ENCODE measurements around the gene DOCK2. TPM values are rescaled to one million over a fixed set of nuclear protein-coding genes. Genes with fewer than 3 reads are reported as not detected.

Gene DOCK2
- total RNA-seq, 1 experiment from 2014 or later, result not detected

GRCh38 chr5:170067152-170067551 is 430.1 kb downstream of the DOCK2 start:
- no TSS peak for BruUV-seq (replicated peaks)
- intact Hi-C loops (cut with micrococcal nuclease; ENCODE audit: unreplicated experiment), result no loop called here
- no peaks in the 10 kb centered on the region for H3K36me3 Mint-ChIP-seq (ENCODE audit: insufficient read depth, unreplicated experiment)
- no peak for DNase-seq
- no peak overlapping the region for H3K27ac Mint-ChIP-seq (ENCODE audit: unreplicated experiment)
- no peak for TF ChIP-seq CTCF (IDR thresholded peaks at IDR 0.05; ENCODE audit: unreplicated experiment)
- H3K4me3 Mint-ChIP-seq (ENCODE audit: low read depth, unreplicated experiment), result no peak overlapping the region
- H3K9me3 Mint-ChIP-seq (ENCODE audit: low read depth, unreplicated experiment), result no peaks in the 10 kb centered on the region
- peaks cover 95% of the 10 kb centered on the region for H3K27me3 Mint-ChIP-seq (ENCODE audit: unreplicated experiment)
- H3K4me1 Mint-ChIP-seq (ENCODE audit: low read depth, unreplicated experiment), result no peaks in the 10 kb centered on the region
- CTCF ChIA-PET, result no interaction called here

GRCh38 chr5:170067574-170068170 is 430.6 kb downstream of the DOCK2 start:
- no TSS peak for BruUV-seq (replicated peaks)
- Mint-ChIP-seq H3K4me1 (ENCODE audit: low read depth, unreplicated experiment) (no peaks in the 10 kb centered on the region), H3K27ac (ENCODE audit: unreplicated experiment) (no peak overlapping the region), H3K27me3 (ENCODE audit: unreplicated experiment) (peaks cover 90% of the 10 kb centered on the region), H3K4me3 (ENCODE audit: low read depth, unreplicated experiment) (no peak overlapping the region), H3K9me3 (ENCODE audit: low read depth, unreplicated experiment) (no peaks in the 10 kb centered on the region), H3K36me3 (ENCODE audit: insufficient read depth, unreplicated experiment) (no peaks in the 10 kb centered on the region)
- intact Hi-C loops (cut with micrococcal nuclease; ENCODE audit: unreplicated experiment), result no loop called here
- TF ChIP-seq CTCF (IDR thresholded peaks at IDR 0.05; ENCODE audit: unreplicated experiment), result no peak
- CTCF ChIA-PET, result no interaction called here
- DNase-seq, result no peak

DNA sequence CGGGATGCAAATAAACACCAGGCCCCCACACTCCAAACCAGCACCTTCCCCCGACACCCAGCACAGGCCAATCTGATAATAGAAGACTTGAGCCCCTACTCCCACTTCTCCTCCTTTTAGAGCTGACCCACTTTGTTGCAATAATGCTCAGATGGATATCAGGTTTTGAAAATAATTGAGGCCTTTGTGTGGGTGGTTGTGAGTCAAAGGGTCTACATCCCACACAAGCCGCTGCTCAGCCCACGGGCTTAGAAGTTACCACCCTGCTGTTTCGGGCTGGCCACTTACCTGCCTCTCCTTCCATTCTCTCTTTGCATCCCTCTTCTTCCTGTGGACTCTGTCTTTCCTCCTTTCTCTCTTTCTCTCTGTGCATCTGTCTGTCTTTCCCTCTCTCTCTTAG is 432.4 kb downstream of the DOCK2 start:
- Mint-ChIP-seq H3K27ac (ENCODE audit: unreplicated experiment) (no peak overlapping the region), H3K4me1 (ENCODE audit: low read depth, unreplicated experiment) (no peaks in the 10 kb centered on the region), H3K4me3 (ENCODE audit: low read depth, unreplicated experiment) (no peak overlapping the region), H3K36me3 (ENCODE audit: insufficient read depth, unreplicated experiment) (no peaks in the 10 kb centered on the region), H3K9me3 (ENCODE audit: low read depth, unreplicated experiment) (no peaks in the 10 kb centered on the region), H3K27me3 (ENCODE audit: unreplicated experiment) (peaks cover 86% of the 10 kb centered on the region)
- DNase-seq, result no peak
- no TSS peak for BruUV-seq (replicated peaks)
- CTCF ChIA-PET, result interaction anchor here (1.8 kb wide), 1 partner anchor 9 kb away, joined by 4 read pairs; no protein-coding TSS in a partner anchor
- no peak for TF ChIP-seq CTCF (IDR thresholded peaks at IDR 0.05; ENCODE audit: unreplicated experiment)
- intact Hi-C loops (cut with micrococcal nuclease; ENCODE audit: unreplicated experiment), result no loop called here

DNA sequence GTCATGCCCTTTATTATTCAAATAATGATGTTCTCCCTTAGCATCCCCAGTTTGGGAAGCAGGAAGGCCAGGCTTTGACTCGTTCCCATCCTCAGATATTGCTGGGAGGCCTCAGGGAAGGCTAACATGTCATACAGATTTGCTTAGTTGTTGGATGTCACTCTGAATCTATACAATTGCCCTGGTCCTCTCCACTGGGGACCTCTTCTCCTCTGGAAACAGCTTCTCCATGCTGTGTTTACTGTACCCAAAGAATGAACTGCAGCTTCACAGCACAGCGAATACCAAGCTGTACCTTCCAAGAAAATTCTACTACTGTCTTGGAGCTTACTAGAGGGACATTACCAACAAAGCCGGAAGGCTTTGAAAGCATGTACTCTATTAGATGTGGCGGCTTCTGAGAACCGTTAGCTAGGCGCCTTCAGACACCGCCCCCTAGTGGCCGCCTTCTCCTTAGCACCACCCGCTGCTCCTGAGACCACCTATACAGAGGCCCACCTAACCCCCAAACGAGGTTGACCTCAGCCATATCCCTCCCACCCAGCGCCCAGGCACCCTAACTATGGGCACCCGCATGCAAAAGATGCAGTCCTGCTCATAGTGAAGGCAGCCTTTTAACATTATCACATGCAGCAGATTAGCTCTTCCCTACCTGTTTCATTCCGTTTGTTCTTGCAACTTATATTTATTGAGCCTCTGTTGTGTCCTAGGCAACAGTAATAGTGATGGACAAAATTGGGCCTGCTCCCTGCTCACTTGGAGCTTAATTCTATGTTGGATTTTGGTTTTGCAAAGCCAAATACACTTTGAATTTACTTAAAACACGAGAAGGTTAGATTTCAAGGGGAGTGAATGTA is 433.7 kb downstream of the DOCK2 start:
- BruUV-seq (replicated peaks), result no TSS peak
- no peaks in the 10 kb centered on the region for H3K4me1 Mint-ChIP-seq (ENCODE audit: low read depth, unreplicated experiment)
- H3K9me3 Mint-ChIP-seq (ENCODE audit: low read depth, unreplicated experiment), result no peaks in the 10 kb centered on the region
- H3K27me3 Mint-ChIP-seq (ENCODE audit: unreplicated experiment), result peaks cover 86% of the 10 kb centered on the region
- no peaks in the 10 kb centered on the region for H3K36me3 Mint-ChIP-seq (ENCODE audit: insufficient read depth, unreplicated experiment)
- DNase-seq, result peak; percentile 53
- no peak overlapping the region for H3K27ac Mint-ChIP-seq (ENCODE audit: unreplicated experiment)
- TF ChIP-seq CTCF (IDR thresholded peaks at IDR 0.05; ENCODE audit: unreplicated experiment), result peak; percentile 87
- intact Hi-C loops (cut with micrococcal nuclease; ENCODE audit: unreplicated experiment), result loop anchor here (5.0 kb wide), 1 partner anchor 368 kb away; no protein-coding TSS in a partner anchor
- CTCF ChIA-PET, result interaction anchor here (1.0 to 2.1 kb wide), 6 partner anchors 11 to 369 kb away, joined by 3 to 8 read pairs (median 4); no protein-coding TSS in a partner anchor
- no peak overlapping the region for H3K4me3 Mint-ChIP-seq (ENCODE audit: low read depth, unreplicated experiment)

Measured in Calu3 (cell line).